WTC11 (cell line): ENCODE results near the gene AKR1B15. TPM values are rescaled to one million over a fixed set of nuclear protein-coding genes. Genes with fewer than 3 reads are reported as not detected.

Experiments
- ATAC-seq: fragments of 200-7000 bp; cut with Tn5 transposase; 2 replicates; pipeline ENCODE4 v1.10.0; 2021; ENCODE audit warnings: mild to moderate bottlenecking, moderate library complexity
- CTCF ChIA-PET: fragments of 300-600 bp; sonication (Branson Sonifier 250); formaldehyde crosslinking; loops from one replicate; lab custom pipeline; 2021; ENCODE audit warnings: antibody characterized with exemption; lab: Charles Lee
- POLR2A ChIA-PET: fragments of 350-600 bp; sonication (Branson Sonifier 250); formaldehyde crosslinking; loops from one replicate; lab custom pipeline; 2021; ENCODE audit warnings: antibody characterized with exemption; lab: Charles Lee
- DNase-seq: peaks from one replicate; pipeline ENCODE4 v3.0.0; 2021; ENCODE audit warnings: low spot score
- H3K27ac Mint-ChIP-seq: 2 replicates; pipeline ENCODE4 v1.8.0; 2021; ENCODE audit warnings: mixed read lengths
- H3K27me3 Mint-ChIP-seq: 2 replicates; pipeline ENCODE4 v1.8.0; 2021; ENCODE audit warnings: low read depth, mild to moderate bottlenecking, moderate library complexity, mixed read lengths
- H3K36me3 Mint-ChIP-seq: 2 replicates; pipeline ENCODE4 v1.8.0; 2021; ENCODE audit warnings: mixed read lengths
- H3K4me1 Mint-ChIP-seq: 2 replicates; pipeline ENCODE4 v1.8.0; 2022; ENCODE audit warnings: mixed read lengths
- H3K4me3 Mint-ChIP-seq: 2 replicates; pipeline ENCODE4 v1.8.0; 2021; ENCODE audit warnings: mild to moderate bottlenecking, moderate library complexity, mixed read lengths
- H3K9me3 Mint-ChIP-seq: 2 replicates; pipeline ENCODE4 v1.8.0; 2021; ENCODE audit warnings: mixed read lengths
- CTCF ChIP-seq: fragments of 200-600 bp; IDR thresholded peaks from 2 replicates; pipeline ENCODE4 v1.8.0; 2022; ENCODE audit warnings: antibody characterized with exemption
- ETV6 ChIP-seq: sonication (generic); formaldehyde crosslinking; IDR thresholded peaks from 2 replicates; pipeline ENCODE4 v1.8.1; 2022; ENCODE audit warnings: mild to moderate bottlenecking, missing genetic modification reagents
- FOXK1 ChIP-seq: sonication (generic); formaldehyde crosslinking; IDR thresholded peaks from 2 replicates; pipeline ENCODE4 v1.8.0; 2022; ENCODE audit warnings: mild to moderate bottlenecking, moderate library complexity, missing genetic modification reagents
- FOXP1 ChIP-seq: sonication (generic); formaldehyde crosslinking; IDR thresholded peaks from 2 replicates; pipeline ENCODE4 v1.8.0; 2022; ENCODE audit warnings: missing genetic modification reagents, mild to moderate bottlenecking, moderate library complexity, borderline replicate concordance
- GABPB1 ChIP-seq: sonication (generic); formaldehyde crosslinking; IDR thresholded peaks from 2 replicates; pipeline ENCODE4 v1.8.1; 2023; ENCODE audit warnings: mild to moderate bottlenecking, missing genetic modification reagents
- HMGA2 ChIP-seq: fragments of 250-450 bp; sonication (Bioruptor Pico); IDR thresholded peaks from 2 replicates; pipeline ENCODE4 v1.4.0; 2021; ENCODE audit warnings: mild to moderate bottlenecking, moderate library complexity
- IRF2 ChIP-seq: sonication (generic); formaldehyde crosslinking; IDR thresholded peaks from 2 replicates; pipeline ENCODE4 v1.8.0; 2022; ENCODE audit warnings: low read depth, missing genetic modification reagents, borderline replicate concordance
- MXD4 ChIP-seq: fragments of 250-450 bp; sonication (Bioruptor Pico); IDR thresholded peaks from 2 replicates; pipeline ENCODE4 v1.8.0; 2021; ENCODE audit warnings: mild to moderate bottlenecking, moderate library complexity, borderline replicate concordance
- NFATC4 ChIP-seq: fragments of 250-450 bp; sonication (Bioruptor Pico); IDR thresholded peaks from 2 replicates; pipeline ENCODE4 v1.9.0; 2021; ENCODE audit warnings: mild to moderate bottlenecking
- SOX15 ChIP-seq: fragments of 250-450 bp; sonication (Bioruptor Pico); IDR thresholded peaks from 2 replicates; pipeline ENCODE4 v1.9.0; 2021; ENCODE audit warnings: mild to moderate bottlenecking
- TCF7 ChIP-seq: sonication (generic); formaldehyde crosslinking; IDR thresholded peaks from 2 replicates; pipeline ENCODE4 v1.8.0; 2022; ENCODE audit warnings: mild to moderate bottlenecking, low read depth, missing genetic modification reagents, moderate library complexity
- ZMAT4 ChIP-seq: fragments of 250-450 bp; sonication (Bioruptor Pico); IDR thresholded peaks from 2 replicates; pipeline ENCODE4 v1.9.0; 2021; ENCODE audit warnings: mild to moderate bottlenecking
- ZNF416 ChIP-seq: fragments of 250-450 bp; sonication (Bioruptor Pico); IDR thresholded peaks from 2 replicates; pipeline ENCODE4 v1.9.0; 2021; ENCODE audit warnings: mild to moderate bottlenecking, inconsistent platforms
- ZNF532 ChIP-seq: fragments of 250-450 bp; sonication (Bioruptor Pico); IDR thresholded peaks from 2 replicates; pipeline ENCODE4 v1.9.0; 2021; ENCODE audit warnings: mild to moderate bottlenecking, borderline replicate concordance
- total RNA-seq: library from RNA; stranded (reverse); gene quantifications from 3 replicates; pipeline ENCODE4 v1.2.3, GENCODE V29; 2021
- TF ChIP-seq, protein P1 (sequence below): sonication (generic); formaldehyde crosslinking; IDR thresholded peaks from 2 replicates; pipeline ENCODE4 v1.8.1; 2022; ENCODE audit warnings: missing genetic modification reagents, borderline replicate concordance
- TF ChIP-seq, protein P2 (sequence below): sonication (generic); formaldehyde crosslinking; IDR thresholded peaks from 2 replicates; pipeline ENCODE4 v1.8.1; 2023; ENCODE audit warnings: mild to moderate bottlenecking, missing genetic modification reagents
- TF ChIP-seq, protein P3 (sequence below): sonication (generic); formaldehyde crosslinking; IDR thresholded peaks from 2 replicates; pipeline ENCODE4 v1.8.0; 2022; ENCODE audit warnings: mild to moderate bottlenecking, missing genetic modification reagents

Gene AKR1B15
- total RNA-seq, 1 experiment from 2014 or later = not detected

DNA sequence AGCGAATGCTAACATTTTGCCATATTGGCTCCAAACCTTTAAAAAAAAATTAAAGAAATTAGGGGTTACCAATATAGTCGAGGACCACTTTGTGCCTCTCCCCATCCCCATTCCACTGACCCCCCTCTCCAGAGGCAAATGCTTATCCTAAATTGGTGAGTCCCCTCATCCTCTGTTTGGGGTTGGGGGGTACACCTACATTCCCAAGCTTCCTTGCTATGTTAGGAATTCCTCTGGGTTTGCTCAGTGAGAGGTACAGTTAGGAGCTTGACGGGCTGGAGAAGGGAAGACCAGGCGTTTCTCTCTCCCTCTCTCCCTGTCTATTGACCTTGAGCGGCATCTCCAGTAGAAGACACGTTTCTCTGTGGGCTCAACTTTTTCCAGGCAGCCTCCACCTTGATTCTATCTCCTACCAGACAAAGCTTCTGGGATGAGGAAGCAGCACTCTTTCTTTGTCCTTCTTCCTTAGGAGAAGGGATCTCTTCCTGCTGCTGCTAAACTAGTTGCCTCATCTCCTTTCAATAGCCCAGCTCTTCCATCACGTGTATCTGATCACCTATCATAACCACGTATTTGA lies 6.6 kb upstream of the AKR1B15 start:
- DNase-seq = no peak
- Mint-ChIP-seq H3K4me1 (peaks cover 33% of the 10 kb centered on the region), H3K27me3 (no peaks in the 10 kb centered on the region; the same call in 1 of the 2 replicates), H3K27ac (no peak overlapping the region), H3K9me3 (peaks cover 3% of the 10 kb centered on the region; the same call in 1 of the 2 replicates), H3K4me3 (no peak overlapping the region), H3K36me3 (no peaks in the 10 kb centered on the region)
- ATAC-seq = no peak
- CTCF ChIA-PET = interaction anchor here (1.0 to 1.1 kb wide), 2 partner anchors 28 to 110 kb away, joined by 4 to 6 read pairs; no protein-coding TSS in a partner anchor
- POLR2A ChIA-PET = no interaction called here
- TF ChIP-seq IRF2 (CRISPR knock-in tag) (no peak), ZNF416 (CRISPR knock-in tag) (no peak), ZMAT4 (CRISPR knock-in tag) (no peak), SOX15 (CRISPR knock-in tag) (no peak), MXD4 (no peak), FOXK1 (CRISPR knock-in tag) (no peak), ETV6 (no peak), TCF7 (CRISPR knock-in tag) (no peak)
- TF ChIP-seq, protein P1, sequence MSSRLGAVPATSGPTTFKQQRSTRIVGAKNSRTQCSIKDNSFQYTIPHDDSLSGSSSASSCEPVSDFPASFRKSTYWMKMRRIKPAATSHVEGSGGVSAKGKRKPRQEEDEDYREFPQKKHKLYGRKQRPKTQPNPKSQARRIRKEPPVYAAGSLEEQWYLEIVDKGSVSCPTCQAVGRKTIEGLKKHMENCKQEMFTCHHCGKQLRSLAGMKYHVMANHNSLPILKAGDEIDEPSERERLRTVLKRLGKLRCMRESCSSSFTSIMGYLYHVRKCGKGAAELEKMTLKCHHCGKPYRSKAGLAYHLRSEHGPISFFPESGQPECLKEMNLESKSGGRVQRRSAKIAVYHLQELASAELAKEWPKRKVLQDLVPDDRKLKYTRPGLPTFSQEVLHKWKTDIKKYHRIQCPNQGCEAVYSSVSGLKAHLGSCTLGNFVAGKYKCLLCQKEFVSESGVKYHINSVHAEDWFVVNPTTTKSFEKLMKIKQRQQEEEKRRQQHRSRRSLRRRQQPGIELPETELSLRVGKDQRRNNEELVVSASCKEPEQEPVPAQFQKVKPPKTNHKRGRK (CRISPR knock-in tag) = no peak

- Mint-ChIP-seq H3K9me3 (peaks cover 3% of the 10 kb centered on the region; the same call in 1 of the 2 replicates), H3K27me3 (no peaks in the 10 kb centered on the region; the same call in 1 of the 2 replicates), H3K4me3 (no peak overlapping the region), H3K36me3 (no peaks in the 10 kb centered on the region), H3K4me1 (peaks cover 53% of the 10 kb centered on the region), H3K27ac (no peak overlapping the region)
- no peak for DNase-seq
- CTCF ChIA-PET = interaction anchor here (5.7 kb wide), 1 partner anchor 112 kb away, joined by 57 read pairs; no protein-coding TSS in a partner anchor
- POLR2A ChIA-PET = no interaction called here
- ATAC-seq = no peak
- TF ChIP-seq IRF2 (CRISPR knock-in tag) (no peak), CTCF (no peak), NFATC4 (CRISPR knock-in tag) (no peak)
- TF ChIP-seq, protein P2, sequence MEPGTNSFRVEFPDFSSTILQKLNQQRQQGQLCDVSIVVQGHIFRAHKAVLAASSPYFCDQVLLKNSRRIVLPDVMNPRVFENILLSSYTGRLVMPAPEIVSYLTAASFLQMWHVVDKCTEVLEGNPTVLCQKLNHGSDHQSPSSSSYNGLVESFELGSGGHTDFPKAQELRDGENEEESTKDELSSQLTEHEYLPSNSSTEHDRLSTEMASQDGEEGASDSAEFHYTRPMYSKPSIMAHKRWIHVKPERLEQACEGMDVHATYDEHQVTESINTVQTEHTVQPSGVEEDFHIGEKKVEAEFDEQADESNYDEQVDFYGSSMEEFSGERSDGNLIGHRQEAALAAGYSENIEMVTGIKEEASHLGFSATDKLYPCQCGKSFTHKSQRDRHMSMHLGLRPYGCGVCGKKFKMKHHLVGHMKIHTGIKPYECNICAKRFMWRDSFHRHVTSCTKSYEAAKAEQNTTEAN (CRISPR knock-in tag) = no peak
- TF ChIP-seq, protein P3, sequence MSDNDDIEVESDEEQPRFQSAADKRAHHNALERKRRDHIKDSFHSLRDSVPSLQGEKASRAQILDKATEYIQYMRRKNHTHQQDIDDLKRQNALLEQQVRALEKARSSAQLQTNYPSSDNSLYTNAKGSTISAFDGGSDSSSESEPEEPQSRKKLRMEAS (CRISPR knock-in tag) = no peak
- TF ChIP-seq, all 79 proteins: peak for 0
Measured at GRCh38 chr7:134545380-134545779, 3.5 kb upstream of the AKR1B15 start.

DNA sequence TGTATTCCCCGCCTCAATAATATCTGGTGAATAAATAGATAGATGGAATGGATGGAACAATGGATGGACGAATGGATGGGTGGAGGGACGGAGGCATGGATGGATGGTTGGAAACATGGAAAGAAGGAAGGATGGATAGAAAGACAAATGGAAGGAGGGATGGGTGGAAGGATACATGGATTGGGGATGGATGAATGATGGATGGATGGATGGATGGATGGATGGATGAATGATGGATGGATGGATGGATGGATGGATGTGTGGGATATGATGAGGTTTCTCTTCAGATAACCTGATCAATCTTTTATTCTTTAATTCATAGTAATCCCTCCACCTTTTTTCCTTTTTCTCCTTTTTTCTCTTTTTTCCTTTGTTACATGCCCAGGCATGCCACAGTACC lies 3.0 kb upstream of the AKR1B15 start:
- Mint-ChIP-seq H3K4me1 (peaks cover 51% of the 10 kb centered on the region), H3K4me3 (no peak overlapping the region), H3K27ac (peak overlapping the region; percentile 33; the same call in 1 of the 2 replicates), H3K27me3 (no peaks in the 10 kb centered on the region; the same call in 1 of the 2 replicates), H3K9me3 (peaks cover 3% of the 10 kb centered on the region; the same call in 1 of the 2 replicates), H3K36me3 (no peaks in the 10 kb centered on the region)
- no peak for ATAC-seq
- CTCF ChIA-PET = interaction anchor here (1.0 to 5.7 kb wide), 2 partner anchors 88 to 113 kb away, joined by 3 to 57 read pairs; no protein-coding TSS in a partner anchor
- no peak for DNase-seq
- POLR2A ChIA-PET = no interaction called here
- no peak for TF ChIP-seq HMGA2 (CRISPR knock-in tag)
- no peak for TF ChIP-seq ZNF532 (CRISPR knock-in tag)
- TF ChIP-seq, protein P3 (CRISPR knock-in tag) = no peak
- no peak for TF ChIP-seq FOXP1 (CRISPR knock-in tag)
- no peak for TF ChIP-seq GABPB1 (CRISPR knock-in tag)
